Measurements from ENCODE around the gene ASXL1. TPM values are rescaled to one million over a fixed set of nuclear protein-coding genes. Genes with fewer than 3 reads are reported as not detected.
"Not testable (repeated sequence)": the region's sequence is repeated elsewhere in the genome, so short reads cannot be mapped to it uniquely, and the experiment has no call there.

Gene ASXL1
- polyA plus RNA-seq, 4 donors = 16.8 to 66.8 (median 20.6) TPM

- peaks cover 4 to 41% (median 14%) of the 10 kb centered on the region in 3 donors for H3K36me3 ChIP-seq (ENCODE audit: control insufficient read depth in 3 of 3, insufficient read depth in 2 of 3, low read depth in 1 of 3, low read length in 3 of 3)
- no peaks in the 10 kb centered on the region for H3K9me3 ChIP-seq (ENCODE audit: control insufficient read depth in 2 of 2, insufficient read depth in 1 of 2, low read depth in 1 of 2, low read length in 1 of 2)
- DNase-seq = no peak
- no peaks in the 10 kb centered on the region for H3K27me3 ChIP-seq (ENCODE audit: control insufficient read depth in 3 of 3, insufficient read depth in 3 of 3, low read length in 3 of 3)
- no peak overlapping the region for H3K27ac ChIP-seq (ENCODE audit: low read depth in 1 of 3, low read length in 2 of 3)
- H3K4me3 ChIP-seq (ENCODE audit: low read depth in 1 of 3, low read length in 3 of 3) = no peak overlapping the region
- 82 to 91% (median 89%) methylated on average over 1 of the region's 1 CpG for WGBS, 3 donors
- H3K4me1 ChIP-seq (ENCODE audit: control insufficient read depth in 3 of 3, insufficient read depth in 2 of 3, low read depth in 1 of 3, low read length in 2 of 3) = peaks cover 0 to 3% (median 0%) of the 10 kb centered on the region in 3 donors
- no peak for FAIRE-seq
These were observed 37.8 kb upstream of the ASXL1 start for GRCh38 chr20:32320305-32320704.

GRCh38 chr20:32321390-32321789 lies 36.7 kb upstream of the ASXL1 start:
- H3K36me3 ChIP-seq (ENCODE audit: control insufficient read depth in 3 of 3, insufficient read depth in 2 of 3, low read depth in 1 of 3, low read length in 3 of 3) = peaks cover 2 to 38% (median 7%) of the 10 kb centered on the region in 3 donors
- peaks cover 0 to 10% (median 2%) of the 10 kb centered on the region in 3 donors for H3K4me1 ChIP-seq (ENCODE audit: control insufficient read depth in 3 of 3, insufficient read depth in 2 of 3, low read depth in 1 of 3, low read length in 2 of 3)
- no peak for DNase-seq
- no peak for FAIRE-seq
- H3K4me3 ChIP-seq (ENCODE audit: low read depth in 1 of 3, low read length in 3 of 3) = no peak overlapping the region
- 71 to 87% (median 84%) methylated on average over 1 of the region's 1 CpG for WGBS, 3 donors
- H3K9me3 ChIP-seq (ENCODE audit: control insufficient read depth in 2 of 2, insufficient read depth in 1 of 2, low read depth in 1 of 2, low read length in 1 of 2) = no peaks in the 10 kb centered on the region
- H3K27ac ChIP-seq (ENCODE audit: low read depth in 1 of 3, low read length in 2 of 3) = peak overlapping the region in 1 of 3 donors; percentile 11
- no peaks in the 10 kb centered on the region for H3K27me3 ChIP-seq (ENCODE audit: control insufficient read depth in 3 of 3, insufficient read depth in 3 of 3, low read length in 3 of 3)

DNA sequence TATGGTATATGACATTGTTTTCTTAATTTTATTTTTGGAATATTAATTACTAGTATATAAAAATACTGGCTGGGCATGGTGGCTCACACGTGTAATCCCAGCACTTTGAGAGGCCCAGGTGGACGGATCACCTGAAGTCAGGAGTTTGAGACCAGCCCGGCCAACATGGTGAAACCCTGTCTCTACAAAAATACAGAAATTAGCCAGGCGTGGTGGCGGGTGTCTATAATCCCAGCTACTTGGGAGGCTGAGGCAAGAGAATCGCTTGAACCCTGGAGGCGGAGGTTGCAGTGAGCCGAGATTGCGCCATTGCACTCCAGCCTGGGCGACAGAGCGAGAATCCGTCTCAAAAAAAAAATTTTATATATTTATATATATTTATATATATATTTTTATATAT lies 35.9 kb upstream of the ASXL1 start:
- H3K36me3 ChIP-seq (ENCODE audit: control insufficient read depth in 3 of 3, insufficient read depth in 2 of 3, low read depth in 1 of 3, low read length in 3 of 3) = peaks cover 0 to 33% (median 2%) of the 10 kb centered on the region in 3 donors
- 96 to 99% (median 98%) methylated on average over 12 of the region's 12 CpGs for WGBS, 3 donors
- H3K4me3 ChIP-seq (ENCODE audit: low read depth in 1 of 3, low read length in 3 of 3); H3K27me3 ChIP-seq (ENCODE audit: control insufficient read depth in 3 of 3, insufficient read depth in 3 of 3, low read length in 3 of 3); DNase-seq; H3K9me3 ChIP-seq (ENCODE audit: control insufficient read depth in 2 of 2, insufficient read depth in 1 of 2, low read depth in 1 of 2, low read length in 1 of 2); H3K27ac ChIP-seq (ENCODE audit: low read depth in 1 of 3, low read length in 2 of 3); FAIRE-seq: not testable (repeated sequence)
- peaks cover 0 to 11% (median 2%) of the 10 kb centered on the region in 3 donors for H3K4me1 ChIP-seq (ENCODE audit: control insufficient read depth in 3 of 3, insufficient read depth in 2 of 3, low read depth in 1 of 3, low read length in 2 of 3)

DNA sequence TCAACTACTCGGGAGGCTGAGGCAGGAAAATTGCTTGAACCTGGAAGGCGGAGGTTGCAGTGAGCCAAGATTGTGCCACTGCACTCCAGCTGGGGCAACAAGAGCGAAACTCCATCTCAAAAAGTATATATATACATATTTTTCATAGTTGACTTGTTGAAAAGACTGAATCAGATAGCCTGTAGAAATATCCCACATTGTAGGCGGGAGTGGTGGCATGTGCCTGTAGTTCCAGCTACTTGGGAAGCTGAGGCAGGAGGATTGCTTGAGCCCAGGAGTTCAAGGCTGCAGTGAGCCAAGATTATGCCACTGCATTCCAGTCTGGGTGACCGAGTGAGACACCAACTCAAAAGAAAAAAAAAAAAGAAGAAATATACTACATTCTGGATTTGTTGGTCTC lies 34.4 kb upstream of the ASXL1 start:
- not testable (repeated sequence) for H3K9me3 ChIP-seq (ENCODE audit: control insufficient read depth in 2 of 2, insufficient read depth in 1 of 2, low read depth in 1 of 2, low read length in 1 of 2); H3K27ac ChIP-seq (ENCODE audit: low read depth in 1 of 3, low read length in 2 of 3); FAIRE-seq; DNase-seq; H3K4me3 ChIP-seq (ENCODE audit: low read depth in 1 of 3, low read length in 3 of 3); H3K27me3 ChIP-seq (ENCODE audit: control insufficient read depth in 3 of 3, insufficient read depth in 3 of 3, low read length in 3 of 3)
- WGBS, 3 donors = 94 to 95% (median 94%) methylated on average over 5 of the region's 5 CpGs
- peaks cover 0 to 29% (median 1%) of the 10 kb centered on the region in 3 donors for H3K36me3 ChIP-seq (ENCODE audit: control insufficient read depth in 3 of 3, insufficient read depth in 2 of 3, low read depth in 1 of 3, low read length in 3 of 3)
- H3K4me1 ChIP-seq (ENCODE audit: control insufficient read depth in 3 of 3, insufficient read depth in 2 of 3, low read depth in 1 of 3, low read length in 2 of 3) = peaks cover 0 to 11% (median 2%) of the 10 kb centered on the region in 3 donors

GRCh38 chr20:32325706-32326503 lies 32.2 kb upstream of the ASXL1 start:
- H3K4me1 ChIP-seq (ENCODE audit: control insufficient read depth in 3 of 3, insufficient read depth in 2 of 3, low read depth in 1 of 3, low read length in 2 of 3) = peaks cover 0 to 11% (median 2%) of the 10 kb centered on the region in 3 donors
- no peak overlapping the region for H3K4me3 ChIP-seq (ENCODE audit: low read depth in 1 of 3, low read length in 3 of 3)
- FAIRE-seq (no peak), DNase-seq (peak; percentile 64 to 79)
- H3K9me3 ChIP-seq (ENCODE audit: control insufficient read depth in 2 of 2, insufficient read depth in 1 of 2, low read depth in 1 of 2, low read length in 1 of 2) = no peaks in the 10 kb centered on the region
- H3K27me3 ChIP-seq (ENCODE audit: control insufficient read depth in 3 of 3, insufficient read depth in 3 of 3, low read length in 3 of 3) = no peaks in the 10 kb centered on the region
- 38 to 64% (median 48%) methylated on average over 6 of the region's 6 CpGs for WGBS, 3 donors
- peaks cover 0 to 30% (median 2%) of the 10 kb centered on the region in 3 donors for H3K36me3 ChIP-seq (ENCODE audit: control insufficient read depth in 3 of 3, insufficient read depth in 2 of 3, low read depth in 1 of 3, low read length in 3 of 3)
- peak overlapping the region; percentile 14 to 79 (median 65) for H3K27ac ChIP-seq (ENCODE audit: low read depth in 1 of 3, low read length in 2 of 3)

DNA sequence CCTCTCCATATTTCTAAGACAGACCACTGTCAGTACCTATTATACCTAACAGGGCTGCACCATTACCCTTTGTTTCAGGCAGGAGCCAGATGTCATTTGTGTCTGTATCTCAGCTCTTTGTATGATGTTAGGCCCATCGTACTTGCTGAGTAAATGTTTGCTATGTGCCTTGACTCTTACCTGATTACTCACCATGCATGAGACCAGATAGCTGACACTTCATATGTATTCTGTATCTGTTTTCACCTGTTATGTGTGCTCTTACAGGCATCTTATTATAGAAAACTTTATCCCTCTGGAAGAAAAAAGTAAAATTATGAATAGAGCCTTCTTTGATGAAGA lies 31.7 kb upstream of the ASXL1 start:
- Histone ChIP-seq H3K36me3 (ENCODE audit: control insufficient read depth in 3 of 3, insufficient read depth in 2 of 3, low read depth in 1 of 3, low read length in 3 of 3) (peaks cover 0 to 34% (median 7%) of the 10 kb centered on the region in 3 donors), H3K27ac (ENCODE audit: low read depth in 1 of 3, low read length in 2 of 3) (peak overlapping the region; percentile 14 to 79 (median 65)), H3K27me3 (ENCODE audit: control insufficient read depth in 3 of 3, insufficient read depth in 3 of 3, low read length in 3 of 3) (no peaks in the 10 kb centered on the region), H3K9me3 (ENCODE audit: control insufficient read depth in 2 of 2, insufficient read depth in 1 of 2, low read depth in 1 of 2, low read length in 1 of 2) (no peaks in the 10 kb centered on the region), H3K4me3 (ENCODE audit: low read depth in 1 of 3, low read length in 3 of 3) (no peak overlapping the region), H3K4me1 (ENCODE audit: control insufficient read depth in 3 of 3, insufficient read depth in 2 of 3, low read depth in 1 of 3, low read length in 2 of 3) (peaks cover 0 to 11% (median 2%) of the 10 kb centered on the region in 3 donors)
- WGBS, 3 donors = 8 to 64% (median 35%) methylated on average over 1 of the region's 1 CpG
- FAIRE-seq = no peak
- peak; percentile 30 to 51 for DNase-seq

DNA sequence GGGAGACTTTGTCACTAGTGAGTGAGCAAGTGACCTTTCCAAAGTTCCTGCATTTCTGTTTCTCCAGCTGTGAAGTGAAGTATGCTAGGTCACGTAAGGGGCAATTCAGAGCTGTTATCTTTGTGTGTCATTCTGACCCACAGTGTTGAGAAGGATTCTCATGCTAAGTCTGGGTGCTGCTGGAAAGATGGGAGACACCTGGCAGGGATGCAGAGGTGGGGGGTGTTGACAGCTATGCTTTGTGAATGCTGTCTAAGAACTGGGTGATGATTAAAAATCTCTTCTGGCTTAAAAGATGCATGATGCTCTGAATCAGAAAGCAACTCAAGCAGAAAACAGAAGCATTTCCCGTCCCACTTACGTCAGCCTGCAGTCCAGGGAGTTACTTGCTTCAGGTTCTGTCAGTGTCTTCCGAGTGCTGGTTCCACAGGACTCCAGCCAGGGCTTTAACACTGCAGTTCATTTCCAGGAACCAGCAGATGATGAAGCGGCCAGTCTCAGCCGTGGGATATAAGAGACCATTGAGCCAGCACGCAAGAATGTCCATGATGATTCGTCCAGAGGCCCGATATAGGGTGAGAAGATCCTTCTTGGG lies 30.9 kb upstream of the ASXL1 start:
- Histone ChIP-seq H3K4me1 (ENCODE audit: control insufficient read depth in 3 of 3, insufficient read depth in 2 of 3, low read depth in 1 of 3, low read length in 2 of 3) (peaks cover 0 to 11% (median 3%) of the 10 kb centered on the region in 3 donors), H3K27me3 (ENCODE audit: control insufficient read depth in 3 of 3, insufficient read depth in 3 of 3, low read length in 3 of 3) (no peaks in the 10 kb centered on the region), H3K27ac (ENCODE audit: low read depth in 1 of 3, low read length in 2 of 3) (peak overlapping the region in 1 of 3 donors; percentile 79), H3K36me3 (ENCODE audit: control insufficient read depth in 3 of 3, insufficient read depth in 2 of 3, low read depth in 1 of 3, low read length in 3 of 3) (peaks cover 0 to 41% (median 13%) of the 10 kb centered on the region in 3 donors), H3K9me3 (ENCODE audit: control insufficient read depth in 2 of 2, insufficient read depth in 1 of 2, low read depth in 1 of 2, low read length in 1 of 2) (no peaks in the 10 kb centered on the region), H3K4me3 (ENCODE audit: low read depth in 1 of 3, low read length in 3 of 3) (no peak overlapping the region)
- FAIRE-seq = no peak
- WGBS, 3 donors = 92 to 94% (median 93%) methylated on average over 9 of the region's 9 CpGs
- no peak for DNase-seq

DNA sequence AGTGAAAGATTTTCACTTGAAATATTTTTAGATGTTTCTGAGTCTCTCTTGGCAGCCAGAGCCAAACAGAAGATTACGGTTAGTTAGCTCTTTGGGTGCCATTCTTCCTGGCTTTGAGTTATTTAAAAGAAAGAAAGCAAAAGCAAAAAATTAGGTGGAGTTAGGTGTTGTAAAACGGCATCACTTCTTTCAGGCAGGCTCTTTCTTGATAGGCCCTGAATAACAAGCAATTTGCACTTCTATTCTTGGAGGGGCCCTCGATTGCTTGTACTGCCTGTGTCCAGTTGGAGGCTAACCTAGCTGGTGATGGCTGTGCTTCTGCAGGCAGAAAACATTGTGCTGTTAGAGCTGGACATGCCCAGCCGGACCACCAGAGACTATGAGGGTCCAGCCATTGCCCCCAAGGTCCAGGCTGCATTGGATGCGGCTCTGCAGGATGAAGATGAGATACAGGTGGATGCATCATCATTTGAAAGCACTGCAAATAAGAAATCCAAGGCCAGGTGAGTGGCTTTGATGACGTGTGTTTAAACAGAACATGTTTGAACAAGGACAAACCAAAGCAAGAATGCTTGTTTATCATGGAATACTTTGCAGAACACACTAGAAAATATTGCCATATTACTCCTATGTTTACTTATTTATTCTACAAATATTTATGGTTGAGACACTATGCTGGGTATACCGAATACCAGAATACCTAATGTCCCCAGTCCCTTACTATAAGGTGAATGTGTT lies 28.1 kb upstream of the ASXL1 start:
- peaks cover 0 to 13% (median 8%) of the 10 kb centered on the region in 3 donors for H3K4me1 ChIP-seq (ENCODE audit: control insufficient read depth in 3 of 3, insufficient read depth in 2 of 3, low read depth in 1 of 3, low read length in 2 of 3)
- no peaks in the 10 kb centered on the region for H3K27me3 ChIP-seq (ENCODE audit: control insufficient read depth in 3 of 3, insufficient read depth in 3 of 3, low read length in 3 of 3)
- DNase-seq (no peak), FAIRE-seq (no peak)
- no peaks in the 10 kb centered on the region for H3K9me3 ChIP-seq (ENCODE audit: control insufficient read depth in 2 of 2, insufficient read depth in 1 of 2, low read depth in 1 of 2, low read length in 1 of 2)
- H3K4me3 ChIP-seq (ENCODE audit: low read depth in 1 of 3, low read length in 3 of 3) = no peak overlapping the region
- H3K36me3 ChIP-seq (ENCODE audit: control insufficient read depth in 3 of 3, insufficient read depth in 2 of 3, low read depth in 1 of 3, low read length in 3 of 3) = peaks cover 3 to 44% (median 16%) of the 10 kb centered on the region in 3 donors
- 84 to 87% (median 84%) methylated on average over 7 of the region's 7 CpGs for WGBS, 3 donors
- no peak overlapping the region for H3K27ac ChIP-seq (ENCODE audit: low read depth in 1 of 3, low read length in 2 of 3)
